ENCODE data around the gene LIME1.

The LIME1 gene

DNA sequence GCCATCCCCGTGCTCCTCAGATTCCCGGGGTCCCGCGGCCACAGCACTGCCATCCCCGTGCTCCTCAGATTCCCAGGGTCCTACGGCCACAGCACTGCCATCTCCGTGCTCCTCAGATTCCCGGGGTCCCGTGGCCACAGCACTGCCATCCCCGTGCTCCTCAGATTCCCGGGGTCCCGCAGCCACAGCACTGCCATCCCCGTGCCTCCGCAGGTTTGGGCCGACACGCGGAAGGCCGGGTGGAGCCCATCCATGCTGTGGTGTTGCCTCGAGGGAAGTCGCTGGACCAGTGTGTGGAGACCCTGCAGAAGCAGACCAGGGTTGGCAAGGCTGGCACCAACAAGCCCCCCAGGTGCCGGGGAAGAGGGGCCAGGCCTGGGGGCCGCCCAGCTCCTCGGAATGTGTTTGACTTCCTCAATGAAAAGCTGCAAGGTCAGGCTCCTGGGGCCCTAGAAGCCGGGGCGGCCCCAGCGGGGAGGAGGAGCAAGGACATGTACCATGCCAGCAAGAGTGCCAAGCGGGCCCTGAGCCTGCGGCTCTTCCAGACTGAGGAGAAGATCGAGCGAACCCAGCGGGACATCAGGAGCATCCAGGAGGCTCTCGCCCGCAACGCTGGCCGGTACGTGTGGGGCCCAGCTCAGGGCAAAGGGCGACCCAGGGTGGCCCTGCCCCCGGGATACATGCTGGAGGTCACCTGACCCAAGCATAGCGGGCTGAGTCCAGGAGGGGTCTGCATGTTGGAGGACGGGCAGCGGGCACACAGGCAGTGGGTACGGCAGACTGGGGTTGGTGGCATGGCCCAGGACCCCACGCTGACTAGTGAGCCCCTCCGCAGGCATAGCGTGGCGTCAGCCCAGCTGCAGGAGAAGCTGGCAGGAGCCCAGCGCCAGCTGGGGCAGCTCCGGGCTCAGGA lies 1.3 kb upstream of the LIME1 start:
- in situ Hi-C loops (cut with MboI; ENCODE audit: low pct_unique_long_range_greater_than_20kb, low sequenced_read_pairs): no loop called here
- no peak for DNase-seq

GRCh38 chr20:63736893-63737694 lies 630 bp downstream of the LIME1 start:
- in situ Hi-C loops (cut with MboI; ENCODE audit: low pct_unique_long_range_greater_than_20kb, low sequenced_read_pairs): no loop called here
- no peak for DNase-seq

GRCh38 chr20:63737695-63737944 lies 1.2 kb downstream of the LIME1 start:
- in situ Hi-C loops (cut with MboI; ENCODE audit: low pct_unique_long_range_greater_than_20kb, low sequenced_read_pairs): no loop called here
- DNase-seq: no peak

GRCh38 chr20:63737945-63738686 lies 1.7 kb downstream of the LIME1 start:
- in situ Hi-C loops (cut with MboI; ENCODE audit: low pct_unique_long_range_greater_than_20kb, low sequenced_read_pairs): no loop called here
- DNase-seq: no peak

- in situ Hi-C loops (cut with MboI; ENCODE audit: low pct_unique_long_range_greater_than_20kb, low sequenced_read_pairs): no loop called here
- DNase-seq: no peak
Measured at GRCh38 chr20:63738687-63739129, 2.2 kb downstream of the LIME1 start.

GRCh38 chr20:63739130-63740069 lies 2.9 kb downstream of the LIME1 start, which contains the start of gene SLC2A4RG:
Gene SLC2A4RG, plus strand, starts transcription at chr20:63739776. Its CDS starts 137 bp downstream, at chr20:63739913.
- DNase-seq: peak; percentile 51
- in situ Hi-C loops (cut with MboI; ENCODE audit: low pct_unique_long_range_greater_than_20kb, low sequenced_read_pairs): no loop called here

DNA sequence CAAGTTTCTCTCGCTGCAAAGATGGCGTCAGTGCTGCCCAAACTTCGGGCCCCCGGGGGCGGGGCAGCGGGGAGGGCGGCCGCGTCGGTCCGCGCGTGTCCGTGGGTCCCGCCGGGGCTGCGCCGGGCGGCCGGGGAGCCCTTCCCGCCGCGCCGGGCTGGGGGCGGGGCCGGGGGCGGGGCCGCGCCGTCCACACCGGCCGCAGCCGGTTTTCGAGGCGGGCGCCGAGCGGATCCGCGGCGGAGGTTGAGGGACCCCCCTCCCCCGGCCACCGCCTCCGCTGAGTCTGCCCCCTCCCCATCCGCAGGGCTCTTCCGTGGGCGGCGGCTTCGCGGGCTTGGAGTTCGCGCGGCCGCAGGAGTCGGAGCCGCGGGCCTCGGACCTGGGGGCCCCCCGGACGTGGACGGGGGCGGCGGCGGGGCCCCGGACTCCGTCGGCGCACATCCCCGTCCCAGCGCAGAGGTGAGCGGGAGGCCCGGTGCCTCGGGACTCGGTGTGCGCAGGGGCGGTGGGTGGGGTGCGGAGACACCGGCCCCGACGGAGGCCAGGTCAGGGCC lies 3.7 kb downstream of the LIME1 start:
- no peak for DNase-seq

DNA sequence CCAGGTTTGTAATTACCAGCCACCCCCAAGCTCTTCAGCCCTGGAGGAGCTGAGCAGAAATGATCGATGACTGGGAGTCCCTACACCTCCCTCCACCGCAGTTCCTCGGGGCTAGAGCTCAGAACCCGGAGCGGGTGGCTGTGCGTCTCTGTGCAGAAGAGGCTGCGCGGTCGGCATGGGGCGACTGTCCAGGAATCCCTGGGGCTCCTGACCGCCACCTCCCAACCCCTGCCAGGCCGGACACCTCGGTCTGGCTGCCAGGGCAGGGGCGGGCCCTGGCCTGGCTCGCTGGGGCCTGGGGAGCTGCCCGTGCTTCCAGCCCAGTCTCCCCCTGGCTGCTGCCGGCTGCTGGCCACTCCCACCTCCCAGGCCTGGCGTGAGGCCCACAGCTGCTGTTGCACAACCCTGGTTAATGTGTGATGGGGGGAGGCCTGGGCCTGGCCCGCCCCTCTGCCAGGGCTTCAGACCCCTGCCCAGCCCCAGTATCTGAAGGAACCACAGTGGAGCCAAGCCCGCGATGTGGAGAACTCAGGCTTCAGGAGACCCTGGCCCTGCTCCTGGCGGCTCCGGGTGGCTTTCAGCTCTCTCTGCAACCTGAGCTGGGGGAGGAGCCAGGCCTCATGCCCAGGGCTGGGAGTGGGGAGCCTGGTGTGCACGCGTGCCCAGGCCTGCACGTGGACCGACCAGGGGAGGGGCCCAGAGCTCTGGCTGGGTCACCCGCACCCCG lies 4.3 kb downstream of the LIME1 start:
- peak; percentile 89 for DNase-seq
- in situ Hi-C loops (cut with MboI; ENCODE audit: low pct_unique_long_range_greater_than_20kb, low sequenced_read_pairs): no loop called here

More for the DNA sequence above, 3.7 kb downstream of the LIME1 start:
- in situ Hi-C loops (cut with MboI; ENCODE audit: low pct_unique_long_range_greater_than_20kb, low sequenced_read_pairs): no loop called here

- no peak for DNase-seq
- in situ Hi-C loops (cut with MboI; ENCODE audit: low pct_unique_long_range_greater_than_20kb, low sequenced_read_pairs): no loop called here
Measured at GRCh38 chr20:63741354-63741675, 4.9 kb downstream of the LIME1 start.

- no peak for DNase-seq
- in situ Hi-C loops (cut with MboI; ENCODE audit: low pct_unique_long_range_greater_than_20kb, low sequenced_read_pairs): no loop called here
Measured at GRCh38 chr20:63741676-63742380, 5.4 kb downstream of the LIME1 start.

GRCh38 chr20:63742381-63743024 lies 6.0 kb downstream of the LIME1 start:
- in situ Hi-C loops (cut with MboI; ENCODE audit: low pct_unique_long_range_greater_than_20kb, low sequenced_read_pairs): no loop called here
- no peak for DNase-seq

- DNase-seq: no peak
- in situ Hi-C loops (cut with MboI; ENCODE audit: low pct_unique_long_range_greater_than_20kb, low sequenced_read_pairs): no loop called here
Measured at GRCh38 chr20:63743210-63743970, 6.9 kb downstream of the LIME1 start.

GRCh38 chr20:63744158-63744557 lies 7.7 kb downstream of the LIME1 start:
- DNase-seq: no peak
- in situ Hi-C loops (cut with MboI; ENCODE audit: low pct_unique_long_range_greater_than_20kb, low sequenced_read_pairs): no loop called here

DNA sequence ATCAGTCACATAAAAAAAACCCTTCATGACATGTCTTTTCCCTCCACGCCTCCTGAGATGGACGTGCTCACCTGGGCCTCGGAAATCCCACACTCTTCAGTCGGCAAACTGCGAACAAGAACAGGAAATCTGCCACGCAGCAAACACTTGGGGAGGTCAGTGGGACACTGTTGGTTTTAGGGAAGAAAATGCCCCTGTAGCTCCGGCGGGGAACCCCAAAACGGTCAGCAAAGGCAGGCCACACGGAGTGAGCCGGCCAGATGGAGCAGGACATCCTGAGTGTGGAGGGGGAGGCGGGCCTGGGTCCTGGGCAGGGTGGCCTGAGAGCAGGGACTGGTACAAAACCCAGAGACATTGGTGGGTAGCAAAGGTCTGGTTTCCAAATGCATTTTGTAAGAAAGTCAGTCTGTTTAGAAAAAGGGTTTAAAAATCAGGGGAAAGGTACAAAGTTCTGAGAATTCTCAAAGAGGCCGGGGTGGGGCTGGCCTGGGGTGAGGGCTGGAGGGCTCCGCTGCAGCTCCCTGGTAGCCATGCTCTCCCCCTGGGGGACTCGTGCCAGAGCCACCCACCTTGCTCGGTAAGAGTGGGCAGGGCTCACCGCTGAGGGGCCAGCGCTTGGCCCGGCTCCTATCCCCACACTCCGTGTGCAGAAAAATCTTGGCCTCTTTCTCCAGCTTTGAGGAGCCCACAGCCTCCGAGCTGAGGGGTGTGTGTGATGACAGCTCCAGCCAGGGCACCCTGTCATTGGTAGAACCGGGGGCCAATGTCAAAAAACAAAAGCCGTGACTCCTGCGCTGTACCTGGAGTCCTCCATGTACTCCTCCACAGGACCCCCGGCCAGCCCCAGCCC lies 8.3 kb downstream of the LIME1 start:
- no peak for DNase-seq
- in situ Hi-C loops (cut with MboI; ENCODE audit: low pct_unique_long_range_greater_than_20kb, low sequenced_read_pairs): no loop called here

DNA sequence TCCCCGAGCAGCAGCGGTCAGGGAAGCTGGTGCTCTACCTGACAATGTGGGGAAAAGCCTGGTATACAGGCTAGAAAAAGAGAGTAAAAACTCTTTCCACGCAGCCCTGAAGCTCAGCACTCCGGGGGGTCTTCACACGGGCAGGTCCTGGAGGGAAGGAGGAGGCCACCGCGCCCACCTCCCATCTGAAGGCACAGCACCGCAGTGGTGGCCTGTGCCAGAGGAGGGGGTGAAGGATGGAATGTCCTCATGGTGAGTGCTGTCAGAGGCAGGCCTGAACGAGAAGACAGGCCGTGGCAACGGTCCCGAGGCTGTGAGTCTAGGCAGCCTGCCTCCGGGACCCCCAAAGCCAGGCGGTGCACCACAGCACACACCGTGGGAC lies 9.0 kb downstream of the LIME1 start:
- in situ Hi-C loops (cut with MboI; ENCODE audit: low pct_unique_long_range_greater_than_20kb, low sequenced_read_pairs): no loop called here
- no peak for DNase-seq

All from KBM-7 (cell line).